ENCODE measurements around the gene SLC10A7. TPM values are rescaled to one million over a fixed set of nuclear protein-coding genes. Genes with fewer than 3 reads are reported as not detected.

Gene SLC10A7
- polyA plus RNA-seq, 6 donors from 2014 or later: 4.1 to 13.6 (median 8.0) TPM

DNA sequence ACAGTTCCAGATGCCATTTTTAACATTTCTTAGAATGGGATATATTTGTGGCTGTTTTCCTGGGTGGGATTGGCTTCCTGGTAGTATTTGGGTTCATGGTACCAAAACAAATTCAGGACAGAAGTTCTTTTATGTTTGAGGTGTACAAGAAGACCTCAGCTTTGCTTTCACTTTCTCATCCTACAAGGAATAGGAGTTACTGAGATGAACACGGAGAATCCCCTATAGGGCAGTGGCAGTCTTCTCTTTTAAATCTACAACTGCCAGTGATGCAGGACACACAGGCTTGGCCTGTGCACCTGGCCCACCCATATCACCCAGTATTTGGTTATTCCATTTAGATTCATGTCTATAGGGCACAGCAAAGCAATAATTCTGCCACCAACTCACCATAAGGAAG is 35.2 kb downstream of the SLC10A7 start:
- Mint-ChIP-seq H3K4me1 (peaks cover 4 to 12% (median 4%) of the 10 kb centered on the region in 3 donors), H3K4me3 (no peak overlapping the region), H3K36me3 (peaks cover 46 to 50% of the 10 kb centered on the region in 2 donors), H3K9me3 (peaks cover 11 to 36% (median 25%) of the 10 kb centered on the region in 7 donors), H3K27ac (no peak overlapping the region), H3K27me3 (no peaks in the 10 kb centered on the region)
- DNase-seq (no peak), ATAC-seq (ENCODE audit: low read depth in 2 of 2) (no peak)

DNA sequence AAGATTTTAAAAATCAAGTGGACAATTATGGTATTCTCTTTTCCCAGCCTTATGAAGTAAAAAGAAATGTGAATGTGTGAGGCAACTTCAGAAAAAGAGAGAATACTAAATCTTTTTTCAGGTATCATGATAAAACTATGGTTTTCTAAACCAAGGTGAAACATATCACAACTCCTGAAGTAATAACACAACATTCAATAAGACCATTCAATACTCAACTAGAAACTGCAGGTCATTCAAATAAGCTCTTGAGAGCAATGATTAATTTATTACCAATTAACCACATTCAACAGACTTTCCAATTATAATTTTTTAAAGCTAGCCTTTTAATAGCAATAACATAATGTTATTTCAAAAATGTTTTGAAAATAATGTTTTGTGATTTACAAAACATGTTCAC is 35.8 kb downstream of the SLC10A7 start:
- Mint-ChIP-seq H3K4me1 (peaks cover 0 to 12% (median 2%) of the 10 kb centered on the region in 3 donors), H3K36me3 (peaks cover 42 to 46% of the 10 kb centered on the region in 2 donors), H3K4me3 (no peak overlapping the region), H3K9me3 (peaks cover 11 to 36% (median 25%) of the 10 kb centered on the region in 7 donors), H3K27me3 (no peaks in the 10 kb centered on the region), H3K27ac (no peak overlapping the region)
- DNase-seq: no peak
- no peak for ATAC-seq (ENCODE audit: low read depth in 2 of 2)

DNA sequence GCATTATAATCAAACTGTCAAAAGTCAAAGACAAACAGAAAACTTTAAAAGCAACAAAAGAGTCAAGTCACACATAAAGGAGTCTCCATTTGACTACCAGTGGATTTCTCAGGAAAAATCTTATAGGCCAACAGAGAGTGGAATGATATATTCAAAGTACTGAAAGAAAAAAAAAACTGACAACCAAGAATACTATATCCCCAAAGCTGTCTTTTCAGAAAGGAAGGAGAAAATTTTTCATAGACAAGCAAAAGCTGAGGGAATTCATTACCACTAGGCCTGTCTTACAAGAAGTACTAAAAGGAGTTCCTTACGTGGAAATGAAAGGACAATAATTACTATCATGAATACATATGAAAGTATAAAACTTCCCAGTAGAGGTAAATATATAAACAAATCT is 39.0 kb downstream of the SLC10A7 start:
- DNase-seq (no peak), ATAC-seq (ENCODE audit: low read depth in 2 of 2) (no peak)
- Mint-ChIP-seq H3K36me3 (peaks cover 41 to 46% of the 10 kb centered on the region in 2 donors), H3K4me3 (no peak overlapping the region), H3K27me3 (no peaks in the 10 kb centered on the region), H3K4me1 (peaks cover 0 to 19% (median 4%) of the 10 kb centered on the region in 3 donors), H3K27ac (no peak overlapping the region), H3K9me3 (peaks cover 11 to 39% (median 28%) of the 10 kb centered on the region in 7 donors)

DNA sequence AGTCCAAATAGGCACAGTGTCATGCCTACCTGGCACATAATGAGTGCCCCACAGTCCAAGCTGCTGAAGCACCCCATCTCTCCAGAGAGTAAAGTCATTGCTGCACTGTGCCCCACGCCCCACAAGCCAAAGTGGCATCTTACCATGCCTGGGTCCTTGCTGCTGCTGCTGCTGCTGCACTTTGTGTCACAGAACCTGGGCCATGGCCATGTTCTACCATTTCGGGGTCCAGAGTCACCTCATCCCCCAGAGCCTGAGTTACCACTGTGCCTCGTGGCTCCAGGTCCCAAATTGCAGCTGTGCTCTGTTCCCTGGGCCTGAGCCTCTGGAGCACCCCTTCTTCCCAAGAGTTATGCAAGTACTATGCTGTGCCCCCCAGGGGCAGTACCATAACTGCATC is 40.5 kb downstream of the SLC10A7 start:
- peaks cover 39 to 43% of the 10 kb centered on the region in 2 donors for H3K36me3 Mint-ChIP-seq
- ATAC-seq (ENCODE audit: low read depth in 2 of 2) (no peak), DNase-seq (no peak)
- no peak overlapping the region for H3K4me3 Mint-ChIP-seq
- no peak overlapping the region for H3K27ac Mint-ChIP-seq
- no peaks in the 10 kb centered on the region for H3K27me3 Mint-ChIP-seq
- H3K9me3 Mint-ChIP-seq: peaks cover 11 to 39% (median 28%) of the 10 kb centered on the region in 7 donors
- peaks cover 0 to 10% (median 2%) of the 10 kb centered on the region in 3 donors for H3K4me1 Mint-ChIP-seq

DNA sequence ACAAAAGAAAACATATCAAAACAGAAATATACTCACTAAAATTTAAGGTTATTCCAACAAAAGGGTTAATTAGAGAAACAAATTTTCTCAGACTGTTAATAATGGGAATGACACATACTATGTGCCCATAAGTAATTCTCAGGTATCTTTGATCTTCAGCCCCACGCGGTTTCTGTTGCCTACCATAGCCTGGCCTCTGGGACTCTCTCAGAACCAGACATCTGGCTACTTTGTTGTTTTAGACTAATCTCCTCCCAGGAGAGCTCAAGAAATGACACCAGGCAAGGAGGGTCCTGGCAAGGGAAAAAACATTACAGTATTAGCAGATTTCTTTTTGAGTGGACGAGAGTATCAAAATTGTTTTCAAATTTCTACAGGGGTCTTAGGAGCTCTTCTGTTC is 43.7 kb downstream of the SLC10A7 start:
- DNase-seq (no peak), ATAC-seq (ENCODE audit: low read depth in 2 of 2) (no peak)
- Mint-ChIP-seq H3K27ac (no peak overlapping the region), H3K4me3 (no peak overlapping the region), H3K4me1 (peaks cover 2 to 13% (median 4%) of the 10 kb centered on the region in 3 donors), H3K36me3 (peaks cover 17 to 25% of the 10 kb centered on the region in 2 donors), H3K9me3 (peaks cover 7 to 24% (median 15%) of the 10 kb centered on the region in 7 donors), H3K27me3 (no peaks in the 10 kb centered on the region)

DNA sequence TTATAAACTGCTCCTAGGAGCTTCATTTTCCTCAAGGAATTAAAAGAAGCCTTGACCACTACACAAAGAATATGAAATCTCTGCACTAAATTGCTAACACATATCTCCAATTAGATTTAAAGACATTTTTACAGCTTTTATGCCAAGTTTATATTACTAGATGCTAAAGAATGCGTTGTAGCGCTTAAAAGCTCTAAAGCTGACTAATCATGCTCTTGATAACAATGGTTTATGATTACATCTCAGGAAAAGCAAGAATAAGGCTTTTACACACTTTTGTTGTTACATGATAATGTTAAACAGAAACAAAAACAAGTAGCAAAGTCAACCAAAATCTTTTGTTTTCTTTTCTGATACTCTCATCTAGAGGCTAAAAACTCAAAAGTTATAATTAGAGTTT is 44.7 kb downstream of the SLC10A7 start:
- ATAC-seq (ENCODE audit: low read depth in 2 of 2) (no peak), DNase-seq (no peak)
- H3K4me1 Mint-ChIP-seq: peaks cover 2 to 13% (median 4%) of the 10 kb centered on the region in 3 donors
- H3K9me3 Mint-ChIP-seq: peaks cover 3 to 14% (median 6%) of the 10 kb centered on the region in 7 donors
- H3K36me3 Mint-ChIP-seq: peaks cover 8 to 15% of the 10 kb centered on the region in 2 donors
- H3K27me3 Mint-ChIP-seq: no peaks in the 10 kb centered on the region
- no peak overlapping the region for H3K27ac Mint-ChIP-seq
- H3K4me3 Mint-ChIP-seq: no peak overlapping the region

DNA sequence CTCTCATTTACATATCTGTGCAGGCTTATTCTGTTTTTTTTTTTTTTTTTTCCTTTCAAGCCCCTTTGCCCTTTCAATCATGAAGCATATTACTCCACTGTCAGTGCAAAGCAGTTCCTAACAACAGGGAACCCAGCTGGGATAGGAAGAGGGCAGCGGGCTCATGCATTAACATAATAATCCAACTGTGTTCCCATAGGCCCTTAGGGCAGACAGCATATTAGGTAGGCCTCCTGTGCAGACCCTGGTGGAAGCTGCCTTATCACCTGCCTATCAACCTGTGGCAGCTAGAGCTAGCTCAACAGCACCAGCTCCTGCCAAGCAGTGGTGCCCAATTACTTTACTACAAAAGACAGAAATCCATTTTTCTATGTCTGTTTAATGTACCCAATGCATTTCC is 49.3 kb downstream of the SLC10A7 start:
- H3K27ac Mint-ChIP-seq: peak overlapping the region in 1 of 6 donors; percentile 16
- H3K9me3 Mint-ChIP-seq: no peaks in the 10 kb centered on the region
- no peaks in the 10 kb centered on the region for H3K27me3 Mint-ChIP-seq
- DNase-seq: no peak
- H3K4me1 Mint-ChIP-seq: peaks cover 0 to 5% (median 4%) of the 10 kb centered on the region in 3 donors
- H3K36me3 Mint-ChIP-seq: peaks cover 9 to 20% of the 10 kb centered on the region in 2 donors
- no peak for ATAC-seq (ENCODE audit: low read depth in 2 of 2)
- no peak overlapping the region for H3K4me3 Mint-ChIP-seq

DNA sequence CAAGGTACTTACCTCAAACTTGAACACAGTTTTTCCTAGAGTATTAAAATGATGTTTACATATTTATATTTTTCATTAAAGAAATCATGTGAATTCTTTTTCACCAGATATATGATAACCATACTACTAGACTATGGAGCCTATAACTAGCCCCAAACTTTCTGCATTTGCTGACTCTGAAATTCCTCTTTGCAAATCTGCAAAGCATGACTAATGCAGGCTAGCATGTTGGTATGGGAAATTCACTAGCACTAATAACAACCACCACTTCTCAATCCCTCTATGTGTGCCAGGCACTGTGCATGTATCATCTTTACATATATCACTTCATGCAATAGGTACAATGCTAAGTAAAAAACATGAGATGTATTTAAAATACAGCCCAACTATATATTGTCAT is 51.1 kb downstream of the SLC10A7 start:
- peak overlapping the region in 1 of 6 donors; percentile 30 for H3K27ac Mint-ChIP-seq
- DNase-seq: no peak
- no peaks in the 10 kb centered on the region for H3K27me3 Mint-ChIP-seq
- no peaks in the 10 kb centered on the region for H3K4me1 Mint-ChIP-seq
- H3K9me3 Mint-ChIP-seq: no peaks in the 10 kb centered on the region
- no peak overlapping the region for H3K4me3 Mint-ChIP-seq
- H3K36me3 Mint-ChIP-seq: peaks cover under 1 to 14% of the 10 kb centered on the region in 2 donors
- no peak for ATAC-seq (ENCODE audit: low read depth in 2 of 2)

DNA sequence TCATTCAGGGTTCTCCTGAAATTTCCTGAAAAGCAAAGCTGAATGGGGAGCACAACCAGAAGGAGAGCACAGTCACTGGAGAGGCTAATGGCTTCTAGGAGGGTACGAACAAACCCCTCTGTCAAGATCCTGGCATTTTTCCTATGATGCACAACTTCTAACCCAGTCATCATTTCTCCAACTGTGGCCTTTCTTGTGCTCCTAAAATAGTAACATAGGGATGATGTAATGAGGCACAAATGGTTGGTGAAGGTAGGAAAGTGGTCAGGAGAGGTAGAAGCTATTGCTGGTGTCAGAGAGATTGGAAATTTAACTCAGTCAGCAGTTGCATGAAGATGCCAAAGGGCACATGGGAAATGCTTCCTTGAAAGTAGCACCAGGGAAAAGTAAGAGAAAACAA is 52.7 kb downstream of the SLC10A7 start:
- Mint-ChIP-seq H3K4me3 (no peak overlapping the region), H3K9me3 (no peaks in the 10 kb centered on the region), H3K4me1 (no peaks in the 10 kb centered on the region), H3K27ac (no peak overlapping the region), H3K27me3 (no peaks in the 10 kb centered on the region), H3K36me3 (peaks cover 0 to 14% of the 10 kb centered on the region in 2 donors)
- ATAC-seq (ENCODE audit: low read depth in 2 of 2) (no peak), DNase-seq (no peak)

DNA sequence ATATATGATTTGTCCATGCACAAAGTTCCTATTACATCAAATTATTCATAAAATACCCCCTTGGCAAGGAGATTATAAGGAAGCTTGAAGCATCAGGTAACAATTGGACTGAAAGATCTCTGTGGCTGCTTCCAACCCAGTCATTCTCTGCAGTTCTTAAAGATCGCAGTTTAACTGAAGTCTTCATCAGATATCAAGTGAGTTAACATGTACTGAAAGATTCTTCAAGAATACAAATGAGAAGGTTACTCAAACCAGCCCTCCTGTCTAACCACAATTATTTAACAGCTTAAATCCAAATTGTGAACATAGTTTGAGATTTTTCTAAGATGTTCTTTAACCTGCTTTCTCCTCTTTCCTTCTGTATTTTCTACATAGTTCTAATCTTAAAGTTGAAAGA is 56.1 kb downstream of the SLC10A7 start:
- no peak for DNase-seq
- Mint-ChIP-seq H3K9me3 (no peaks in the 10 kb centered on the region), H3K4me1 (no peaks in the 10 kb centered on the region), H3K27ac (peak overlapping the region in 1 of 6 donors; percentile 37), H3K4me3 (no peak overlapping the region), H3K36me3 (peaks cover 0 to 14% of the 10 kb centered on the region in 2 donors), H3K27me3 (no peaks in the 10 kb centered on the region)
- ATAC-seq (ENCODE audit: low read depth in 2 of 2): no peak

DNA sequence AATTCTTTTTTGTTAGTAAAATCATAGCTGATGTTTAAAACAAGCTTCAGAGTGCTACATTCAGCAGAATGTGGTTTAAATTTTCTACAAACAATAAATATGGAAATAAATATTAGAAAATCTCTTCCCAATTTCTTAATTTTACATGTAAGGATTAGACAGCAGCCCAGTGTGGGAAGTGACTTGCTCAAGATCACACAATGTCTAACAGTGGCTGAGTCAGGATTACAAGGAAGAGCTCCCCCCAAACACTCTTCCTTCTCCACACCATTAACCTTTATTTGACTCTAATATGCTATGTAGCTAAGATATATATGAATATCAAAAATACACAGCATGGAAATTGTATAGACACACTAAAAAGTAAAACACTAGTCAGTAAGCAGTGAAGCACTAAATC is 59.5 kb downstream of the SLC10A7 start:
- Mint-ChIP-seq H3K27me3 (no peaks in the 10 kb centered on the region), H3K4me1 (peaks cover 8 to 11% (median 8%) of the 10 kb centered on the region in 3 donors), H3K27ac (no peak overlapping the region)

DNA sequence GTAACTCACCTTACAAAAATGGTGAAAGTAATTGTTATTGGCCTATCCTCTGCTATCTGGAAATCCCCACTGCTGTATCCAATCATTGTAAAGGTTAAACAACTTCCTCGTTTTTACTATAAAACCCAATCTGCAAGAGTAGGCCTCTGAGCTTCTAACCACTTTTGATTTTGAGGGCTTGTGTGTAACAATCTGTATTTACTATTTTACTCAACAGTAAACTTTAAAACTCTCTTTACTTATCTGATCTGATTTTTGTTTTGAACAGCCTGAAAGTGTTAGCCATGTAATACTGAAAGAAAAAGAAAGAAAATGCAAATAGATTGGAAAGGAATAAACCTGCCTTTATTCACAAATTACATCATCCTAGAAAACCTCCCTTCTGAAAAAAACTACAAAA is 63.1 kb downstream of the SLC10A7 start:
- Mint-ChIP-seq H3K27me3 (no peaks in the 10 kb centered on the region), H3K4me1 (peaks cover 8 to 11% (median 8%) of the 10 kb centered on the region in 3 donors), H3K36me3 (peaks cover 0 to 7% of the 10 kb centered on the region in 2 donors), H3K9me3 (peaks cover 0 to 9% (median 6%) of the 10 kb centered on the region in 7 donors), H3K27ac (peak overlapping the region in 5 of 6 donors; percentile 42 to 79 (median 66)), H3K4me3 (peak overlapping the region in 3 of 8 donors; percentile 16 to 51 (median 42))
- ATAC-seq (ENCODE audit: low read depth in 2 of 2) (peak; percentile 95 to 99), DNase-seq (peak; percentile 9)

More for the DNA sequence above, 59.5 kb downstream of the SLC10A7 start:
- DNase-seq (no peak), ATAC-seq (ENCODE audit: low read depth in 2 of 2) (no peak)
- Mint-ChIP-seq H3K36me3 (peaks cover 0 to 7% of the 10 kb centered on the region in 2 donors), H3K4me3 (no peak overlapping the region), H3K9me3 (peaks cover 0 to 9% (median 6%) of the 10 kb centered on the region in 7 donors)

DNA sequence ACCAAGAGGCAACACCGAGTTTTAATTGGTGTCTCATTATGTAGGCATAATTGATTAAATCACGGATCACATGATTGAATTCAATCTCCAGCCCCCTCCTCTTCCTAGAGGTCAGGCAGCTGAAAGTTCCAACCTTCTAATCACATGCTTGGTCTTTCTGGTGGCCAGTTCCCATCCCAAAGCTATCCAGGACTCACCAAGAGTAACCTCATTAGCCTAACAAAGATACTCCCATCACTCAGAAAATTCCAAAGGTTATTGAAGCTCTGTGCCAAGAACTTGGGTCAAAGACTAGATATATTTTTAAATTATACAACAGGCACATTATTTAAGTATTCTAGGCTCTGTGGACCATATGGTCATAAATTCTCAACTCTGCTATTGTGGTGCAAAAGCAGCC is 65.1 kb downstream of the SLC10A7 start:
- no peak for ATAC-seq (ENCODE audit: low read depth in 2 of 2)
- H3K27ac Mint-ChIP-seq: no peak overlapping the region
- H3K36me3 Mint-ChIP-seq: peaks cover 0 to 9% of the 10 kb centered on the region in 2 donors
- no peaks in the 10 kb centered on the region for H3K27me3 Mint-ChIP-seq
- no peak overlapping the region for H3K4me3 Mint-ChIP-seq
- peaks cover 0 to 9% (median 7%) of the 10 kb centered on the region in 7 donors for H3K9me3 Mint-ChIP-seq
- H3K4me1 Mint-ChIP-seq: peaks cover 8 to 14% (median 8%) of the 10 kb centered on the region in 3 donors
- DNase-seq: no peak

DNA sequence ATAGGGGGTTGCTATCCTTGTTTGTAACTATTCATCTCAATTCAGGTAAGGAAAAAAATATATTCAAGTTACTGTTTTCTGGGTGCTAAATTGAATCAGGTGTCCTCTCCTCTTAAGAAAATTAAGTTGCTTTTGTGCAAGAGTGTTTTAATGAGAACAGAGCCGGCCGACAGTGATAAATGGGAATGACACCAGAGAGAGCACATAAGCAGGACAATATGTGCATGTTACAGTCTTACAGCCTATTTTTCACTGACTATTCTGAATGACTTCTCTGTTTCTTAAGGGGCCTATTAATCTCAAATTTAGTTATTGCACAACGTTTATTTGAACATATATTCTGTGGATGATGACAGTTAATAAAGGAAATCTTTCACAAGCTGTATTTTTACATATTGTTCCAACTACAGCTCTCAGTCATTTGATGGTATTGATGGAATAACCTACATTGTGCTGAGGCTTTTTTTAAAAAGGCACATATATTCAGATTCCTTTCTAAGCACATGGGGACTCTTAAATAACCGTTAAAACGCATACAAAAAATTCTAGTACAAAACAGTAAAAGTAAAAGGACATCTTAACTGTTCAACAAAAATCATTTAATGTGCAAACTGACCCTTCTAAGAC is 68.4 kb downstream of the SLC10A7 start:
- no peak for ATAC-seq (ENCODE audit: low read depth in 2 of 2)
- peaks cover 13 to 29% (median 26%) of the 10 kb centered on the region in 3 donors for H3K4me1 Mint-ChIP-seq

More for the DNA sequence above, 68.4 kb downstream of the SLC10A7 start:
- Mint-ChIP-seq H3K9me3 (peaks cover 0 to 9% (median 3%) of the 10 kb centered on the region in 7 donors), H3K27ac (no peak overlapping the region), H3K36me3 (peaks cover 0 to 11% of the 10 kb centered on the region in 2 donors), H3K27me3 (no peaks in the 10 kb centered on the region), H3K4me3 (no peak overlapping the region)
- DNase-seq: no peak
